ENCODE results near the gene PTPRM. TPM values are rescaled to one million over a fixed set of nuclear protein-coding genes. Genes with fewer than 3 reads are reported as not detected.

The PTPRM gene
- total RNA-seq, 1 donor from 2014 or later = 42.1 TPM

- no peak for DNase-seq (ENCODE audit: low read depth)
- H3K4me3 ChIP-seq (ENCODE audit: low read depth, low read length) = no peak overlapping the region
- TF ChIP-seq, protein P1, sequence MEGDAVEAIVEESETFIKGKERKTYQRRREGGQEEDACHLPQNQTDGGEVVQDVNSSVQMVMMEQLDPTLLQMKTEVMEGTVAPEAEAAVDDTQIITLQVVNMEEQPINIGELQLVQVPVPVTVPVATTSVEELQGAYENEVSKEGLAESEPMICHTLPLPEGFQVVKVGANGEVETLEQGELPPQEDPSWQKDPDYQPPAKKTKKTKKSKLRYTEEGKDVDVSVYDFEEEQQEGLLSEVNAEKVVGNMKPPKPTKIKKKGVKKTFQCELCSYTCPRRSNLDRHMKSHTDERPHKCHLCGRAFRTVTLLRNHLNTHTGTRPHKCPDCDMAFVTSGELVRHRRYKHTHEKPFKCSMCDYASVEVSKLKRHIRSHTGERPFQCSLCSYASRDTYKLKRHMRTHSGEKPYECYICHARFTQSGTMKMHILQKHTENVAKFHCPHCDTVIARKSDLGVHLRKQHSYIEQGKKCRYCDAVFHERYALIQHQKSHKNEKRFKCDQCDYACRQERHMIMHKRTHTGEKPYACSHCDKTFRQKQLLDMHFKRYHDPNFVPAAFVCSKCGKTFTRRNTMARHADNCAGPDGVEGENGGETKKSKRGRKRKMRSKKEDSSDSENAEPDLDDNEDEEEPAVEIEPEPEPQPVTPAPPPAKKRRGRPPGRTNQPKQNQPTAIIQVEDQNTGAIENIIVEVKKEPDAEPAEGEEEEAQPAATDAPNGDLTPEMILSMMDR (IDR thresholded peaks at IDR 0.05; ENCODE audit: insufficient read depth, low read length, severe bottlenecking) = no peak
- H3K36me3 ChIP-seq (ENCODE audit: control insufficient read depth, insufficient read depth, low read length) = no peaks in the 10 kb centered on the region
- no peaks in the 10 kb centered on the region for H3K27me3 ChIP-seq (ENCODE audit: control insufficient read depth, insufficient read depth, low read length)
- FAIRE-seq = no peak
Measured at GRCh38 chr18:7923105-7923504, 356.0 kb downstream of the PTPRM start.

DNA sequence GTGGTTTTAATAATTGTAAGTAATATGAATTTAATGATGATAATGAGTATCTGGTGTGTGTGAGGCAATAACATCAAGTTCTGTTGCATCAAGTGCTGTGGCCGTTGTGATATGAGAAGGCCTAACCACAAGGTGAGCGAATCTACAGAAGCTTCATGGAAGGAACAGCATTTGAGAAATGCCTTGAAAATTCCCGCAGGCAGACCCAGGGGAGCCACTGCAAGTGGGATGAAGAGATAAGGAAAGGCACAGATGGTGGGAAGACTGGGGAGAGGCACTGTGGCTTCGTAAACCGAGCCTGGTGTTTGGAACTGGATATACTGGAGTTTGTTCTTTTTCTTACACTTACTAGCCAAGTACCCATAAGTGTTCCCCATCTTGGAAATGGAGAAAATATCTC lies 357.5 kb downstream of the PTPRM start:
- Histone ChIP-seq H3K4me3 (ENCODE audit: low read depth, low read length) (no peak overlapping the region), H3K27me3 (ENCODE audit: control insufficient read depth, insufficient read depth, low read length) (no peaks in the 10 kb centered on the region), H3K36me3 (ENCODE audit: control insufficient read depth, insufficient read depth, low read length) (no peaks in the 10 kb centered on the region)
- TF ChIP-seq, protein P1 (IDR thresholded peaks at IDR 0.05; ENCODE audit: insufficient read depth, low read length, severe bottlenecking) = no peak
- DNase-seq (ENCODE audit: low read depth) (no peak), FAIRE-seq (no peak)

DNA sequence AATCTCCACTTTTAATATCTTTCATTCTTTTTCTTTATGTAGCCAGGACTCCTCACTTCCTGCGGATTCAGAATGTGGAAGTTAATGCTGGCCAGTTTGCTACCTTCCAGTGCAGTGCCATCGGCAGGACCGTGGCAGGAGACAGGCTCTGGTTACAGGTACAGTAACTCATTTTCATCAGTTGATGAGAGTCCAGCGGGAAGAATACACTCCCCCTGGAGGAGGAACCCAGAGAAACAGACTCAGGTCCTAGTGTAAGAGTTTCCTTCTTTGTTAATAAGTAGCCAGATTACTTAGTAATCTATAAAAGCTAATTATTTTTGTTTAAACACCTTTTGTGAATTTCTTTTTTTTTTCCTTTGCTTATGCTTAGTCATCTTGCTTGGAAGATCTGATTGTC lies 359.4 kb downstream of the PTPRM start:
- no peaks in the 10 kb centered on the region for H3K36me3 ChIP-seq (ENCODE audit: control insufficient read depth, insufficient read depth, low read length)
- no peak overlapping the region for H3K4me3 ChIP-seq (ENCODE audit: low read depth, low read length)
- DNase-seq (ENCODE audit: low read depth) = peak; percentile 36
- FAIRE-seq = no peak
- TF ChIP-seq, protein P1 (IDR thresholded peaks at IDR 0.05; ENCODE audit: insufficient read depth, low read length, severe bottlenecking) = peak; percentile 27
- H3K27me3 ChIP-seq (ENCODE audit: control insufficient read depth, insufficient read depth, low read length) = no peaks in the 10 kb centered on the region

DNA sequence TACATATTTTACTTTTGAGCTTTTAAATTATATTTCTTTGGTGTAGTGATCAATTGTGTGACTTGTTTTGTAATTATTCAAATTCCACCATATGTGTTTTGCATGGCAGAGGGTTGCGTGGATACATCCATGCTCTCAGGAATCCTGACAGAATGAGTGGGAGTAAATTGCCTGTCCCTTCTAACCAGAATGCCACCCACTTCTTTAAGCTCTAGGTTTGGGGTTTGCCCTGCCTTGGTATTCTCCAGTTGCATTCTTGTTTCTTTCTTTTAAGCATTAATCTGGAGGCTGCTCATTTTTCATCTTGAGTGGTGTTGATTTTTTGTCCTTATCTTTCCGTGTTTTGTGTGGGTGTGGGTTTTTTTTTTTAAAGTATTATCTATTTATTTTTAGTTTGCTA lies 360.0 kb downstream of the PTPRM start:
- TF ChIP-seq, protein P1 (IDR thresholded peaks at IDR 0.05; ENCODE audit: insufficient read depth, low read length, severe bottlenecking) = no peak
- Histone ChIP-seq H3K36me3 (ENCODE audit: control insufficient read depth, insufficient read depth, low read length) (no peaks in the 10 kb centered on the region), H3K27me3 (ENCODE audit: control insufficient read depth, insufficient read depth, low read length) (no peaks in the 10 kb centered on the region), H3K4me3 (ENCODE audit: low read depth, low read length) (no peak overlapping the region)
- FAIRE-seq (no peak), DNase-seq (ENCODE audit: low read depth) (no peak)

DNA sequence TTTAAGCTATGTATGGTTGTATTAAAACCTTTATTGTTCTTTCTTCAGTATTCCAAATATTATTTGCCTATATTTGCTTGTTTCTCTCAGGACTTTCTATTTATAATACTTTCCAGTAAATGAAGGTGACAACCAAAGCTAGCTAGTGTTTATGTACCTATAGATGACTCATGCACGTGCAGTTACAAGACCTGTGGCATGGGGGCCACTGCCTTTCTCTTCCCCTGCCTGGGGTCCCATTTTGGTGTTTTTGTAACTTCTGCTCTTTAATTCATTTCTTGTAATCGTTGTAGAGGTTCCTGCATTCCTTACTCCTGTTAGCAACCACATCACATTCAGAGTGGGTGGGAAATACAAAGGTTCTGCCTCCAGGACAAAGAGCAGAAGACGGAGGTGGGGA lies 364.6 kb downstream of the PTPRM start:
- Histone ChIP-seq H3K27me3 (ENCODE audit: control insufficient read depth, insufficient read depth, low read length) (no peaks in the 10 kb centered on the region), H3K4me3 (ENCODE audit: low read depth, low read length) (no peak overlapping the region), H3K36me3 (ENCODE audit: control insufficient read depth, insufficient read depth, low read length) (no peaks in the 10 kb centered on the region)
- FAIRE-seq = no peak
- DNase-seq (ENCODE audit: low read depth) = no peak
- TF ChIP-seq, protein P1 (IDR thresholded peaks at IDR 0.05; ENCODE audit: insufficient read depth, low read length, severe bottlenecking) = no peak

GRCh38 chr18:7937268-7937667 lies 370.2 kb downstream of the PTPRM start:
- H3K27me3 ChIP-seq (ENCODE audit: control insufficient read depth, insufficient read depth, low read length) = no peaks in the 10 kb centered on the region
- no peak for DNase-seq (ENCODE audit: low read depth)
- no peaks in the 10 kb centered on the region for H3K36me3 ChIP-seq (ENCODE audit: control insufficient read depth, insufficient read depth, low read length)
- FAIRE-seq = no peak
- H3K4me3 ChIP-seq (ENCODE audit: low read depth, low read length) = no peak overlapping the region
- TF ChIP-seq, protein P1 (IDR thresholded peaks at IDR 0.05; ENCODE audit: insufficient read depth, low read length, severe bottlenecking) = no peak

Data from bronchial epithelial cell (primary cell).